ENCODE data around the gene P4HA2.

DNA sequence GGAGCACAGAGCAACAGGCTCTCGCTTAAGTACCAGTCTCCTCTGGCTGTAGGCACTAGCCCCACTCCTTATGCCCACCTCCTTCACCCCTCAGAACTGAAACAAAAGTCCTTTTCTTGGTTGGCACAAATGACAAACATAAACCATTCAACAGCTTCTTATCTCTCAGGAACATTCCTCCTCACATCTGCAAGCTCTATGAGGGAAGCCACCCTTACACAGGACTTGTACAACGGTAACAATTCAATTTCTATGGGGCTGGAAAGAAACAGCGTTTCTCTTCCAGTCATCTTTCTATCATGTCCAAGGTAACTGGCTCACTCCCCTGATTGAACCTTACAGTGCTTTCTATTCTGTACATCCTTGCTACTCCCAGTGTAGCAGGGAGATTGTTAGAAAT, 80.0 kb downstream of the P4HA2 start:
- TF ChIP-seq NRF1 (IDR thresholded peaks at IDR 0.05; ENCODE audit: low read depth, low read length) (no peak), EP300 (IDR thresholded peaks at IDR 0.05; ENCODE audit: borderline replicate concordance in 1 of 2, low read depth in 1 of 2, low read length in 1 of 2) (no peak), RAD21 (IDR thresholded peaks at IDR 0.05; ENCODE audit: low read length) (no peak), CTCF (IDR thresholded peaks at IDR 0.05) (no peak)
- TF ChIP-seq, protein P1, sequence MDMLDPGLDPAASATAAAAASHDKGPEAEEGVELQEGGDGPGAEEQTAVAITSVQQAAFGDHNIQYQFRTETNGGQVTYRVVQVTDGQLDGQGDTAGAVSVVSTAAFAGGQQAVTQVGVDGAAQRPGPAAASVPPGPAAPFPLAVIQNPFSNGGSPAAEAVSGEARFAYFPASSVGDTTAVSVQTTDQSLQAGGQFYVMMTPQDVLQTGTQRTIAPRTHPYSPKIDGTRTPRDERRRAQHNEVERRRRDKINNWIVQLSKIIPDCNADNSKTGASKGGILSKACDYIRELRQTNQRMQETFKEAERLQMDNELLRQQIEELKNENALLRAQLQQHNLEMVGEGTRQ (IDR thresholded peaks at IDR 0.05; ENCODE audit: borderline replicate concordance, low read depth, low read length) = no peak

All from SK-N-SH (cell line).